A549 (cell line): ENCODE results near the gene CNKSR2. TPM values are rescaled to one million over a fixed set of nuclear protein-coding genes. Genes with fewer than 3 reads are reported as not detected.

Experiments used
- ATAC-seq, 2 experiments: fragments of 200-7000 bp in 1 of 2; fragments of >200 bp in 1 of 2; cut with Nextera tagmentation in 1 of 2; cut with Tn5 transposase in 1 of 2; 3 replicates each; pipeline versions ENCODE4 v1.8.0 to v1.9.1; 2018 to 2020; ENCODE audit warnings: mild to moderate bottlenecking in 1 of 2, moderate library complexity in 1 of 2
- CTCF ChIA-PET: fragments of 300-600 bp; sonication (Branson Sonifier 250); formaldehyde crosslinking; extraction: SDS; loops from one replicate; lab custom pipeline; 2021; ENCODE audit warnings: antibody characterized with exemption, inconsistent platforms; lab: Yijun Ruan, JAX
- POLR2A ChIA-PET: fragments of 350-600 bp; formaldehyde crosslinking; extraction: SDS; loops from one replicate; lab custom pipeline; 2021; ENCODE audit warnings: antibody characterized with exemption, inconsistent platforms; lab: Yijun Ruan, JAX
- DNase-seq, 2 experiments: peaks; one replicate each; pipeline versions ENCODE4 v3.0.0 to v3.0.0-alpha.2; 2011 to 2016; ENCODE audit warnings: low read depth in 1 of 2, low spot score in 1 of 2
- FAIRE-seq: peaks from 2 replicates; lab custom pipeline; 2011; peaks lifted over from hg19 to GRCh38; lab: Jason Lieb, UNC
- H3K27ac ChIP-seq, 2 experiments: fragments of >200 bp; sonication (Bioruptor Twin); formaldehyde crosslinking; 3 replicates each; pipeline ENCODE4 v1.5.1; 2016 to 2017
- H3K4me1 ChIP-seq: fragments of >200 bp; sonication (Bioruptor Twin); formaldehyde crosslinking; 3 replicates; pipeline ENCODE4 v1.6.1; 2016
- H3K4me2 ChIP-seq: fragments of >200 bp; sonication (Bioruptor Twin); formaldehyde crosslinking; 3 replicates; pipeline ENCODE4 v1.6.1; 2016
- H3K4me3 ChIP-seq: fragments of >200 bp; sonication (Bioruptor Twin); formaldehyde crosslinking; 3 replicates; pipeline ENCODE4 v1.5.1; 2016
- H3K9me3 ChIP-seq: fragments of >200 bp; sonication (Bioruptor Twin); formaldehyde crosslinking; 3 replicates; pipeline ENCODE4 v1.6.1; 2016
- CBX2 ChIP-seq: fragments of 200-600 bp; sonication (generic); IDR thresholded peaks from 2 replicates; pipeline ENCODE4 v1.6.1; 2016; ENCODE audit warnings: low read depth, mild to moderate bottlenecking, borderline replicate concordance
- EP300 ChIP-seq, 2 experiments: fragments of >200 bp; sonication (Bioruptor Twin); formaldehyde crosslinking; IDR thresholded peaks; 2 replicates in 1 of 2; 3 replicates in 1 of 2; pipeline ENCODE4 v1.6.1; 2016 to 2017
- MAX ChIP-seq: IDR thresholded peaks from 2 replicates; pipeline ENCODE4 v1.6.1; 2012
- MYC ChIP-seq: IDR thresholded peaks from 2 replicates; pipeline ENCODE4 v1.6.1; 2012; ENCODE audit warnings: mild to moderate bottlenecking, inconsistent platforms, low read length, improper control_type of control experiment, borderline replicate concordance
- RFX5 ChIP-seq: fragments of 450-650 bp; IDR thresholded peaks from 2 replicates; pipeline ENCODE4 v1.7.1; 2014; ENCODE audit warnings: antibody characterized with exemption, mild to moderate bottlenecking, moderate library complexity
- ZSCAN20 ChIP-seq: fragments of 250-450 bp; sonication (Bioruptor Pico); IDR thresholded peaks from 2 replicates; pipeline ENCODE4 v1.8.0; 2022; ENCODE audit warnings: mild to moderate bottlenecking, moderate library complexity
- WGBS: methylation state at CpG from one replicate; pipeline ENCODE4 v1.1.6; 2017; ENCODE audit errors: missing lambda C conversion rate; 5-methylcytosine and 5-hydroxymethylcytosine counted together
- polyA plus RNA-seq, 4 experiments: library from polyadenylated mRNA; depleted of rRNA in 3 of 4; stranded (reverse); fragments of >200 nt; fragmentation: RNase III in 1 of 4; extraction: RNeasy Plus Mini Kit Qiagen cat#74134 plus additional on column Dnase treatment in 1 of 4; gene quantifications; 2 replicates in 3 of 4; 3 replicates in 1 of 4; pipeline ENCODE4 v1.2.3, GENCODE V29; 2011 to 2017

Gene CNKSR2
- polyA plus RNA-seq, 2 of the 4 experiments (the other 2 are of a cell fraction) = 5.8 to 11.4 TPM

- H3K27ac ChIP-seq = no peak overlapping the region
- H3K4me2 ChIP-seq = no peak overlapping the region
- H3K9me3 ChIP-seq = no peaks in the 10 kb centered on the region
- ATAC-seq (no peak), DNase-seq (no peak), FAIRE-seq (peak; percentile 74)
- WGBS = 64% methylated on average over 5 of the region's 5 CpGs
- CTCF ChIA-PET = no interaction called here
- POLR2A ChIA-PET = no interaction called here
- H3K4me1 ChIP-seq = no peaks in the 10 kb centered on the region
- no peak overlapping the region for H3K4me3 ChIP-seq
- no peak for TF ChIP-seq MYC
- TF ChIP-seq MAX = no peak
- TF ChIP-seq, all 56 proteins: peak for 0
Observed at GRCh38 chrX:21700275-21700674, 326.1 kb downstream of the CNKSR2 start.

- TF ChIP-seq EP300 (IDR thresholded peaks at IDR 0.05) (no peak), ZSCAN20 (no peak), CBX2 (no peak)
- TF ChIP-seq, all 56 proteins: peak for 0
- WGBS = 23% methylated on average over 3 of the region's 3 CpGs
- Histone ChIP-seq H3K9me3 (no peaks in the 10 kb centered on the region), H3K4me2 (no peak overlapping the region), H3K4me3 (no peak overlapping the region), H3K27ac (no peak overlapping the region), H3K4me1 (no peaks in the 10 kb centered on the region)
- DNase-seq (no peak), FAIRE-seq (no peak), ATAC-seq (no peak)
- CTCF ChIA-PET = no interaction called here
- POLR2A ChIA-PET = no interaction called here
Observed at GRCh38 chrX:21700967-21701366, 326.7 kb downstream of the CNKSR2 start.

GRCh38 chrX:21702725-21703124 lies 328.5 kb downstream of the CNKSR2 start:
- Histone ChIP-seq H3K4me1 (no peaks in the 10 kb centered on the region), H3K9me3 (no peaks in the 10 kb centered on the region), H3K4me3 (no peak overlapping the region), H3K27ac (no peak overlapping the region), H3K4me2 (no peak overlapping the region)
- ATAC-seq (no peak), DNase-seq (no peak), FAIRE-seq (no peak)
- no peak for TF ChIP-seq RFX5
- 59% methylated on average over 4 of the region's 4 CpGs for WGBS
- CTCF ChIA-PET = interaction anchor here (1.1 kb wide), 1 partner anchor 1171 kb away, joined by 3 read pairs; no protein-coding TSS in a partner anchor
- POLR2A ChIA-PET = no interaction called here
